SH-SY5Y (cell line): ENCODE results near the gene MPC1.

Experiments used
- GATA2 ChIP-seq: IDR thresholded peaks from 2 replicates; pipeline ENCODE4 v1.6.1; 2011; ENCODE audit warnings: mild to moderate bottlenecking, low read depth, low read length
- GATA3 ChIP-seq: IDR thresholded peaks from 2 replicates; pipeline ENCODE4 v1.6.1; 2011; ENCODE audit warnings: low read depth, mild to moderate bottlenecking, low read length, moderate library complexity

GRCh38 chr6:166317261-166318212 is 65.2 kb downstream of the MPC1 start:
- TF ChIP-seq GATA2 (no peak), GATA3 (no peak)
